Right lobe of liver (tissue), 6 donors: Measurements from ENCODE around the gene ARHGAP42. TPM values are rescaled to one million over a fixed set of nuclear protein-coding genes. Genes with fewer than 3 reads are reported as not detected.

Experiments
- ATAC-seq, 4 donors: fragments of 200-7000 bp; cut with Tn5 transposase; one replicate each; pipeline ENCODE4 v1.9.1; 2020; ENCODE audit warnings: mild to moderate bottlenecking in 4 of 4, moderate library complexity in 4 of 4
- DNase-seq, 3 donors: peaks; one replicate each; pipeline ENCODE4 v3.0.0-alpha.2; 2020
- H3K27ac ChIP-seq, 3 donors: fragments of 200-600 bp; one replicate each; pipeline ENCODE4 v1.8.0; 2022
- H3K27me3 ChIP-seq, 2 donors: fragments of 200-600 bp; one replicate each; pipeline ENCODE4 v1.8.0; 2022
- H3K36me3 ChIP-seq, 4 donors: fragments of 200-600 bp; sonication (generic) in 1 of 4; one replicate each; pipeline versions ENCODE4 v1.5.1 to v1.8.0; 2017 to 2022; ENCODE audit warnings: control low read depth in 1 of 4
- H3K4me1 ChIP-seq, 4 donors: fragments of 200-600 bp; sonication (generic) in 1 of 4; one replicate each; pipeline versions ENCODE4 v1.5.1 to v1.8.0; 2017 to 2022; ENCODE audit warnings: control low read depth in 1 of 4
- H3K4me3 ChIP-seq, 3 donors: fragments of 200-600 bp; one replicate each; pipeline ENCODE4 v1.8.0; 2022
- H3K9me3 ChIP-seq, 4 donors: fragments of 200-600 bp; sonication (generic) in 1 of 4; one replicate each; pipeline versions ENCODE4 v1.5.1 to v1.8.0; 2017 to 2022; ENCODE audit warnings: control low read depth in 1 of 4
- CTCF ChIP-seq, 4 donors: fragments of 200-600 bp in 3 of 4; fragments of 450-650 bp in 1 of 4; IDR thresholded peaks; one replicate each; pipeline versions ENCODE4 v1.5.1 to v1.8.0; 2016 to 2022; ENCODE audit warnings: antibody characterized with exemption in 4 of 4, mild to moderate bottlenecking in 2 of 4
- POLR2A ChIP-seq: fragments of 450-650 bp; IDR thresholded peaks from one replicate; pipeline ENCODE4 v1.6.1; 2017; ENCODE audit warnings: antibody characterized with exemption, mild to moderate bottlenecking
- WGBS: methylation state at CpG from one replicate; pipeline ENCODE4 v1.1.6; 2018; ENCODE audit warnings: low coverage, low lambda C conversion rate; ENCODE audit not compliant: insufficient coverage; ENCODE audit errors: missing lambda C conversion rate; 5-methylcytosine and 5-hydroxymethylcytosine counted together
- intact Hi-C, 2 donors: fragments of 100-400 bp; cut with DNase I; formaldehyde crosslinking; loops; one replicate each; pipeline versions ENCODE4 v1.11.2 to v1.14.1; 2022
- total RNA-seq, 6 experiments: library from RNA; depleted of rRNA in 2 of 6; stranded (reverse); fragments of >200 nt in 2 of 6; fragmentation: NEBNext Ultra II Directional in 3 of 6; extraction: Animal tissue kit (Norgen Biotek cat#: 25700) in 3 of 6; gene quantifications; one replicate each; pipeline versions ENCODE4 v1.1.0 to v1.2.4, GENCODE V29; 2016 to 2023
- donor health status: DM: no; HTN: yes; CAD: no.
- donor health status: DM: no; HTN: no; CAD: no.
- donor health status: DM: no; HTN: no; CAD: no.
- donor health status: DM: no; HTN: yes; CAD: no.
- donor health status: DM: no; HTN: yes; CAD: no.

Gene ARHGAP42
- total RNA-seq, 6 experiments from 2014 or later, result 8.7 to 15.8 (median 13.1) TPM

- Histone ChIP-seq H3K4me3 (no peak overlapping the region), H3K27me3 (no peaks in the 10 kb centered on the region), H3K4me1 (peaks cover 0 to 5% (median 2%) of the 10 kb centered on the region in 4 donors), H3K27ac (peak overlapping the region in 1 of 3 donors; percentile 45), H3K36me3 (no peaks in the 10 kb centered on the region), H3K9me3 (no peaks in the 10 kb centered on the region)
- ATAC-seq (peak; percentile 97 to 99 (median 99)), DNase-seq (peak; percentile 60 to 84 (median 80))
- no peak for TF ChIP-seq CTCF (IDR thresholded peaks at IDR 0.05)
- TF ChIP-seq POLR2A, result no peak
- WGBS, result 31% methylated on average over 4 of the region's 7 CpGs
- intact Hi-C loops, result no loop called here
Measured at GRCh38 chr11:100902454-100903141, 215.5 kb downstream of the ARHGAP42 start.

GRCh38 chr11:100903284-100903683, 216.2 kb downstream of the ARHGAP42 start:
- Histone ChIP-seq H3K27ac (no peak overlapping the region), H3K4me3 (no peak overlapping the region), H3K36me3 (no peaks in the 10 kb centered on the region), H3K9me3 (no peaks in the 10 kb centered on the region), H3K4me1 (peaks cover 0 to 5% (median 2%) of the 10 kb centered on the region in 4 donors), H3K27me3 (no peaks in the 10 kb centered on the region)
- intact Hi-C loops, result no loop called here
- no peak for DNase-seq
- peak; percentile 12 to 78 (median 46) for ATAC-seq
- TF ChIP-seq POLR2A (no peak), CTCF (IDR thresholded peaks at IDR 0.05) (no peak)
- 27% methylated on average over 1 of the region's 1 CpG for WGBS

GRCh38 chr11:100905684-100906083, 218.6 kb downstream of the ARHGAP42 start:
- WGBS, result 97% methylated on average over 12 of the region's 13 CpGs
- no peak for TF ChIP-seq POLR2A
- TF ChIP-seq CTCF (IDR thresholded peaks at IDR 0.05), result no peak
- H3K4me1 ChIP-seq, result peaks cover 0 to 5% (median 2%) of the 10 kb centered on the region in 4 donors
- no peak for DNase-seq
- H3K27ac ChIP-seq, result no peak overlapping the region
- no peak for ATAC-seq
- intact Hi-C loops, result no loop called here
- H3K9me3 ChIP-seq, result no peaks in the 10 kb centered on the region
- no peak overlapping the region for H3K4me3 ChIP-seq
- H3K36me3 ChIP-seq, result no peaks in the 10 kb centered on the region
- H3K27me3 ChIP-seq, result no peaks in the 10 kb centered on the region

- DNase-seq (no peak), ATAC-seq (no peak)
- no peaks in the 10 kb centered on the region for H3K36me3 ChIP-seq
- no peaks in the 10 kb centered on the region for H3K27me3 ChIP-seq
- intact Hi-C loops, result no loop called here
- H3K27ac ChIP-seq, result no peak overlapping the region
- no peaks in the 10 kb centered on the region for H3K4me1 ChIP-seq
- TF ChIP-seq CTCF (IDR thresholded peaks at IDR 0.05) (no peak), POLR2A (no peak)
- 73% methylated on average over 2 of the region's 2 CpGs for WGBS
- no peak overlapping the region for H3K4me3 ChIP-seq
- no peaks in the 10 kb centered on the region for H3K9me3 ChIP-seq
Measured at GRCh38 chr11:100908746-100909145, 221.7 kb downstream of the ARHGAP42 start.
